Skin epidermis (tissue), 12 donors: ENCODE data around the gene EVA1B.
A peak's percentile ranks its signal among the peaks of the same experiment; 100 is the strongest.

ENCODE experiments used
- H3K27ac ChIP-seq, 21 experiments: fragments of 200-600 bp; sonication (generic) in 11 of 21; one replicate each; pipeline ENCODE4 v1.5.0; 2020; ENCODE audit warnings: mild to moderate bottlenecking in 3 of 21, inconsistent platforms in 2 of 21, moderate library complexity in 2 of 21
- H3K4me3 ChIP-seq, 7 experiments: fragments of 200-600 bp; sonication (generic) in 2 of 7; one replicate each; pipeline ENCODE4 v1.5.0; 2020; ENCODE audit warnings: inconsistent platforms in 2 of 7, mild to moderate bottlenecking in 2 of 7, moderate library complexity in 1 of 7

Gene EVA1B

DNA sequence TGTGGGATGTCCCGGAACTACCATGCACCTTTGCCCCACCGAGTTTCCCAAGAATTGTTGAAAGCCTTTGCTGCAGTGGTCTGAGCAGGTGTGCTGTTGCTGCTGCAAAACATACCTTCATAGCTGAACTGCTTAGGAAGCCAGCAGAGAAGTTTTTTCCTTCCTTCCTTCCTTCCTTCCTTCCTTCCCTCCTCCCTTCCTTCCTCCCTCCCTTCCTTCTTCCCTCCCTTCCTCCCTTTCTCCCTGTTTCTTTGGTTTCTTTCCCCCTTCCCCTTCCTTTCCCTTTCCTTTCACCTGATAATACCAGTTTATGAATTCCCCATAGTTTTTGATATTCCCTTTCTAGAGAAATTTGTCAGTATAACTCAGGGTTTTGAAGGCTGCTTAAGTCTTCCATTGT, 28.1 kb downstream of the EVA1B start:
- Histone ChIP-seq H3K4me3 (no peak overlapping the region), H3K27ac (peak overlapping the region in 6 of 21 experiments; percentile 4 to 67 (median 42))

DNA sequence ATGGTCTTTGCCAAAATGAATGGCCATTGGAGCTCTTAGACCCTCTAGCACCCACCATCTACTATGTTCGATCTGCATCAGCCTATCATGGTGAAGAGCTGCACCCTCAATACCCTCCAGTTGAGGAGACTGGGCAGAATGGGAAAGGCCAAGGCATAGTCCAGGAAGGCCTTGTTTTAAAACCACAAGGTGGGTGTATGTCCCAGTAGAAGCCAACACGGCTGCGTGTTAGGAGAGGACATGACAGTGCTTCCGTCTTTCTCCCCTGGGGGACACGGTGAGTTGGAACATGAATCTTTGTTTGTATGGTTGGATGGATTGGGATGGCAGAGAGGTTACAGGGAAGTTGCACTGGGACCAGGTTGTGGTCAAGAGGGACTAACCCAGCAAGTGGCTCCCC, 35.9 kb downstream of the EVA1B start:
- H3K27ac ChIP-seq: no peak overlapping the region
- no peak overlapping the region for H3K4me3 ChIP-seq

DNA sequence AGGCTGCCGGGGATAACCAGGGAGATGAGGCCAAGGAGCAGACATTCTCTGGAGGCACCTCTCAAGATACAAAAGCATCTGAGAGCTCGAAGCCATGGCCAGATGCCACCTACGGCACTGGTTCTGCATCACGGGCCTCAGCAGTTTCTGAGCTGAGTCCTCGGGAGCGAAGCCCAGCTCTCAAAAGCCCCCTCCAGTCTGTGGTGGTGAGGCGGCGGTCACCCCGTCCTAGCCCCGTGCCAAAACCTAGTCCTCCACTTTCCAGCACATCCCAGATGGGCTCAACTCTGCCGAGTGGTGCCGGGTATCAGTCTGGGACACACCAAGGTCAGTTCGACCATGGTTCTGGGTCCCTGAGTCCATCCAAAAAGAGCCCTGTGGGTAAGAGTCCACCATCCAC, 36.6 kb downstream of the EVA1B start:
- Histone ChIP-seq H3K4me3 (no peak overlapping the region), H3K27ac (peak overlapping the region in 1 of 21 experiments; percentile 1)

DNA sequence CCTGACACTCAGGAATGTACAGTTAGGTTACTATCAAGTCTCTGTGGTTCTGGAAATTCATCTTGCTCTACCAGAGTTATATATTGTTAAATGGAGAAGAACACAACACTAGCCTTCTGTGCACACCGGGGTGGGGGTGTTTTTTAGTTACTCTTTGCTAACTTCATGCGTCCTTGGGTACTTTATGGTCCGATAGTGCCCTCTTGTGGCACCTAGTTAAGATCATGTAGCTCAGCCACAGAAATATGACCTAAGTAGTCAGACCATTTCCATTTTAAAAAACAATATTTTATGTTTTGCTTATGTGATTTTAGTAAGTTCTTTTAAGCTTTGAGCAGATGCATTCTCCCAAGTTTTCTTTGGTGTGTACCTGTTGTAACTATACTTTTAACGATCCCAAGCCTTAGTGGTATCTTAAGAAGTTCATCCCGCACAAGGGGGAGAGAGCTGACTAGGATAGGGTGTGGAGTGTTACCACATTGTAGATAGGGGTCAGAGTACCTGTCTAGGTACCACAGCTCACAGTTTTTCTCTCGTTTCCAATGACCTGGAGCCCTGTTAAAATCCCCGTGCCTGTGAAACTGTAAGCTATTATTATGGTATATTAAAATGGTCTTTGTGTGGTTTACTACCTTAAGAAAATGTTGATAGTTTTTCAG, 37.9 kb downstream of the EVA1B start:
- Histone ChIP-seq H3K4me3 (no peak overlapping the region), H3K27ac (peak overlapping the region in 1 of 21 experiments; percentile 30)

DNA sequence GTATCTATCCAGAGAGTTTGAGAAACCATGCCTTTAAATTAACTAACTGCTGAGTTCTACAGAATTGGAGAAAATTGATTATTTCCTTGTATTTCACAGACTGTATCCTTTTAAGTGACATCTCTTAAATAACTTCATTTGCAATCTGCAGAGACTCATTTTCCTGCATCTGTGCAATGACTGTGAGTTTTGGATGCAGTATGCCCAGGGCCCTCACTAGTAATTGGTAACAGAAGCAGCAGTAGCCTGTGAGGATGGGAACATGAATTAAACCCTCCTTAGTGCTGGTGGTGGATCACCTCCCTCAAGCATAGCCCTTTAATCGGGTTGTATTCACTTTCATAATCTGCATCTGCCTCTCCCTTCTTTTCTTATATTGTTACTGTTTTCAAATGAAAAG, 38.9 kb downstream of the EVA1B start:
- H3K27ac ChIP-seq: no peak overlapping the region
- no peak overlapping the region for H3K4me3 ChIP-seq

DNA sequence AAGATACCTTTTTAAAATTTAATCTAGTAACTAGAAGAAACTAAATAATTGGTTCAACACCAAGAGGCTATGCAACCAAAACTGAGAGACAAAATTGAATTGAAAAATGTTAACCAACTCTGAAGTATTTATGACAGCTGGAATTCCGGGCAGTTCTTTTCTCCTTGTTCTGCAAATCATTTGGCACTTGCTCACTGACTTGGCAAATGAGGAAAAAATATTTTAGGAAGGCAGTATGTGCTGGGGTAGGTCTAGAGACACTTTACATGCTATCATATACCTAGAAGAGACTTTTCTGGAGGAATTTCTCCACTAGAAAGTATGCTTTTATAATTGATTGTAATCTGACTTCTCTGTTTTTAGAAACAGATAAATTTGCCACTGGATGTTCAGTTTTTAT, 39.4 kb downstream of the EVA1B start:
- no peak overlapping the region for H3K4me3 ChIP-seq
- peak overlapping the region in 1 of 21 experiments; percentile 31 for H3K27ac ChIP-seq

DNA sequence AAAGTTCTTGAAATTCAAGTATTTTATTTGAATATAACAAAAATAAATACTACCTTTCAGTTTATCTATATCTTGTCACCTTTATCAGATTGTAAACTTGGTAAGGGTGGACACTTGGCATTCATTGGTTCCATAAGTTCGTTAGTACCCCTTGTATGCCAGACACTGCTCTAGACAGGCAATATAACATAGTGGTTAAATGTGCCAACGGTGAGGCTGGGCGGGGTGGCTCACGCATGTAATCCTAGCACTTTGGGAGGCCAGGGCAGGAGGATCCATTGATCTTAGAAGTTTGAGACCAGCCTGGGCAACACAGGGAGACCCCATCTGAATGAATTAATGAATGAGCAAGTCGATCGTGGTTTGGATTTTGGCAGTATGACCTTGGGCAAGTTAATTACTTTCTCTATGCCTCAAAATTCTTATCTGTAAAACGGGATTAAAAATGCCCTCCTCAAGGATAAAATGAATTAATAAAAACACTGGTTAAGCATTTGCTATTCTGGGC, 43.6 kb downstream of the EVA1B start:
- H3K27ac ChIP-seq: peak overlapping the region in 3 of 21 experiments; percentile 1 to 49 (median 35)
- H3K4me3 ChIP-seq: no peak overlapping the region

DNA sequence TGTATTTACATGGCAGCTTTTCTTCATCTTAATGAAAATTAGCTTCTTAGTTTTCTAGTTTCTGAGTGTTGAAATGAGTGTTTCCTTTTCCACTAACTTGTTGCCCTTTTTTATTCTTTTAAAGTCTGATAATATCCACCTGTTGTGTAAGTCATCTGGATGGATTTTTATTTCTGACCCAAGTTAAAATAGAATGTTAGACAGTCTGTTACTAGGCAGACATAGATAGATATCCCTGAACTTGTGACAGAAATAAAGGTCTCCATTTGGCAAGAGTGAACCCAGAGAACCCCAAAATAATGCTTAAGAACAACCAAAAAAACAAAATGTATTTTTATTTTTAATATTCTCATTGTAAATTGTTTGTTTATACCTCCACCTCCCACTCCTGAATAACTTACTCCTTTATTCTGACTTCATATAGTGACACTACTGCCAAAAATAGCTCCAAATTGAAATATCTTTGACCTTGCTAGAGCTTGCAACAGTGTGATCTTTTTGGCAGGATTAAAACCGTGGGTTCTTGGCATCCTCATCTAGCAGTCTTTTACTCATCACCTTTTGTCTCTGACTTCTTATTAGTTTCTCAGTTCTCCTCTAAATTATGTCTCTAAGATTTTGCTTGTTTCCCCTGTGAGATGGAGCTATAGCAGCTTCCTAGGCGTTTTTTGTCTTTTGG, 44.2 kb downstream of the EVA1B start:
- H3K4me3 ChIP-seq: no peak overlapping the region
- peak overlapping the region in 3 of 21 experiments; percentile 21 to 49 (median 35) for H3K27ac ChIP-seq

DNA sequence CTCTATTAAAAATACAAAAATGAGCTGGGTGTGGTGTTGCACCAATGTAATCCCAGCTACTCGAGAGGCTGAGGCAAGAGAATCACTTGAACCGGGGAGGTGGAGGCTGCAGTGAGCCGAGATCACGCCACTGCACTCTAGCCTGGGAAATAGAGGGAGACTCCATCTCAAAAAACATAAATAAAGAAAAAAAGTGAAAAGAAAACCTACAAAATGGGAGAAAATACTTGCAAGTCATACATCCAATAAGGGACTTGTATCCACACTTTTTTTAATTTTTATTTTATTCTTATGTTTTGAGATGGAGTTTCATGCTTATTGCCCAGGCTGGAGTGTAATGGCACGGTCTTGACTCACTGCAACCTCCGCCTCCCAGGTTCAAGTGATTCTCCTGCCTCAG, 46.8 kb downstream of the EVA1B start:
- Histone ChIP-seq H3K27ac (no peak overlapping the region), H3K4me3 (no peak overlapping the region)

DNA sequence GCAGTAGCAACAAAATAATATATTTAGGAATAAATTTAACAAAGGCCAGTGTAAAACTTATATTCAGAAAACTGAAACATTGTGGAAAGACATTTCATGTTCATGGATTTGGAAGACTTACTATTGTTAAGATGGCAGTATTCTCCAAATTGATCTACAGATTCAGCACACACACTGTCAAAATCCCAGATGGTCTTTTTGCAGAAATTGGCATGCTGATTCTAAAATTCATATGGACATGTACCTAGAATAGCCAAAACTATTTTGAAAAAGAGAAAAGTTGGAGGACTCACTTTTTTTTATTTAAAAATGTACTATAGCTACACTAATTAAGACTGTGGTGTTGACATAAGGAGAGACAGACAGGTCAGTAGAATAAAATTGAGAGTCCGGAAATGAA, 49.2 kb downstream of the EVA1B start:
- no peak overlapping the region for H3K27ac ChIP-seq
- no peak overlapping the region for H3K4me3 ChIP-seq

DNA sequence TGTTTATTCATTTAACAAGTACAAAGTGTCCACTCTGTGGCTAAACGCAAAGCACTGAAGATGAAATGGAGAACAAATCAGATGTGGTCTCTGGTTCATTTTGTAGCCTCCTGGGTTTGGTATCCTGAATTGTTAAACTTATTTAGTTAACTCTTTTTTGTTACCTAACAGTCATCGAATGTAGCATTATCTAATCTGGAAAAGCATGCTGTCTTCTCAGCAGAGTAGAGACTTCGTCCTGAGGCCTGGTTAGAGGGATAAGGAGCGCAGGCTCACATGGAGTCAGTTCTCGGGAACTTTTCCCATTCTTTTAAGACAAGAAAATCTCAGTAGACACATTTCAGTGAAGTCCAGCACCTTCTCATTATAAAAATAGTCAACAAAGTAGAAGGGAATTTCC, 50.4 kb downstream of the EVA1B start:
- Histone ChIP-seq H3K27ac (no peak overlapping the region), H3K4me3 (no peak overlapping the region)
